Large intestine (tissue), 3 donors: ENCODE data around the gene KCNJ5. TPM values are rescaled to one million over a fixed set of nuclear protein-coding genes. Genes with fewer than 3 reads are reported as not detected.

ENCODE experiments used
- DNase-seq, 2 donors: peaks; one replicate each; pipeline versions ENCODE4 v3.0.0 to v3.0.0-alpha.2; 2013
- H3K27ac ChIP-seq: one replicate; pipeline ENCODE4 v1.5.1; 2013; ENCODE audit warnings: low read length
- H3K27me3 ChIP-seq: 2 replicates; pipeline ENCODE4 v1.6.1; 2013; ENCODE audit warnings: low read length; ENCODE audit not compliant: control insufficient read depth, insufficient read depth
- H3K36me3 ChIP-seq: 2 replicates; pipeline ENCODE4 v1.6.1; 2013; ENCODE audit warnings: low read length; ENCODE audit not compliant: control insufficient read depth, insufficient read depth
- H3K4me1 ChIP-seq: one replicate; pipeline ENCODE4 v1.6.1; 2013; ENCODE audit warnings: low read length; ENCODE audit not compliant: control insufficient read depth, insufficient read depth
- H3K4me3 ChIP-seq: one replicate; pipeline ENCODE4 v1.5.1; 2013; ENCODE audit warnings: low read length
- H3K9me3 ChIP-seq: one replicate; pipeline ENCODE4 v1.6.1; 2013; ENCODE audit warnings: mild to moderate bottlenecking, low read depth, low read length, moderate library complexity; ENCODE audit not compliant: control insufficient read depth
- WGBS: methylation state at CpG from one replicate; pipeline ENCODE4 v1.1.5; 2013; ENCODE audit warnings: low lambda C conversion rate; ENCODE audit not compliant: insufficient coverage; 5-methylcytosine and 5-hydroxymethylcytosine counted together
- polyA plus RNA-seq: library from polyadenylated mRNA; unstranded; fragments of 120-200 nt; gene quantifications from one replicate; pipeline ENCODE4 v1.2.1, GENCODE V29; 2013

KCNJ5 gene
- polyA plus RNA-seq, 1 donor, result 2.6 TPM

DNA sequence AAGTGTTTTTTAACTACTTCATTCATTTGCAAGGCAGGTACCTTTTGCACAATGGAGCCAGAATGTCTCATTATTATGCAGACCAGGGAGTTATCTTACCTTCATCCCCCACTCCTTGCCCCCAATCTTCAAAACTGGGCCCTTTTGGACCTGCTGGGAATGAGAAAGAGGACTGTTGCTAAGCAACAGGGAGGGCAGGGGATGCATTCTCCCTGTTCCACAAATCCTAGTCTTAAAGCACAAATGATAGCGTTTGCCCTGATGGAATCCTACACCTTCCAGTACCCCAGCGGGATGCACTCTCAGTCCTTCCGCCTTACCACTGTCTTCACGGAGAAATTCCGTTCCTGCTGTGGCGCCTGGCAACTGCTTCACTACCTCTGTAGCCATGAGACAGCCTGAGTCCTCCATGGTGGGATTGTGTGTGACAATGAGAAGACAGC, 20.0 kb upstream of the KCNJ5 start:
- H3K27ac ChIP-seq, result no peak overlapping the region
- H3K36me3 ChIP-seq, result no peaks in the 10 kb centered on the region
- no peaks in the 10 kb centered on the region for H3K4me1 ChIP-seq
- H3K4me3 ChIP-seq, result no peak overlapping the region
- no peaks in the 10 kb centered on the region for H3K9me3 ChIP-seq
- peaks cover 16% of the 10 kb centered on the region for H3K27me3 ChIP-seq
- no peak for DNase-seq
- WGBS, result no CpG with 5 or more reads among the region's 6 CpGs

GRCh38 chr11:128872094-128872493, 19.1 kb upstream of the KCNJ5 start:
- H3K4me1 ChIP-seq, result no peaks in the 10 kb centered on the region
- H3K27me3 ChIP-seq, result peaks cover 16% of the 10 kb centered on the region
- 71% methylated on average over 1 of the region's 6 CpGs for WGBS
- H3K36me3 ChIP-seq, result no peaks in the 10 kb centered on the region
- no peak overlapping the region for H3K27ac ChIP-seq
- no peak overlapping the region for H3K4me3 ChIP-seq
- no peaks in the 10 kb centered on the region for H3K9me3 ChIP-seq
- no peak for DNase-seq

DNA sequence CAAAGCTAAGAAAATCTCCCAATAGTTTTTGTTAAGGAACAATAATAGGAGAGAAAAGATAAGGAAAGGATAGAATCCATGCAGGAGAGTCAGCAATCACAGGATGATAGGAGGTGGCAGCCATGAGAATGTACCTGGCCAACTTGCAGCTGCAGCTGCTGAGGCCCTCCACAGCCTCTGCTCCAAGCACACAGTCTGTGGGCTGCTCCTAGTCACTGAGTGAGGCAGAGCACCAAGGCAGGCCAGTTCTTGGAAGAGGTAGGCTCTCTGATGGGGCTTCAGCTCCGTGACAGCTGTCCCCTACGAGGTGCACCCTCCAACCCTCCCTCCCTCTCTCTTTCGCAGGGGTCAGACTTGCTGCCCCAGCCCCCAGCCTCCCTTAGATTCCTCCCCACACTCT, 18.6 kb upstream of the KCNJ5 start:
- no peak overlapping the region for H3K4me3 ChIP-seq
- peaks cover 18% of the 10 kb centered on the region for H3K27me3 ChIP-seq
- H3K4me1 ChIP-seq, result no peaks in the 10 kb centered on the region
- no peak for DNase-seq
- H3K36me3 ChIP-seq, result no peaks in the 10 kb centered on the region
- H3K9me3 ChIP-seq, result no peaks in the 10 kb centered on the region
- H3K27ac ChIP-seq, result no peak overlapping the region
- WGBS, result 63% methylated on average over 1 of the region's 3 CpGs

DNA sequence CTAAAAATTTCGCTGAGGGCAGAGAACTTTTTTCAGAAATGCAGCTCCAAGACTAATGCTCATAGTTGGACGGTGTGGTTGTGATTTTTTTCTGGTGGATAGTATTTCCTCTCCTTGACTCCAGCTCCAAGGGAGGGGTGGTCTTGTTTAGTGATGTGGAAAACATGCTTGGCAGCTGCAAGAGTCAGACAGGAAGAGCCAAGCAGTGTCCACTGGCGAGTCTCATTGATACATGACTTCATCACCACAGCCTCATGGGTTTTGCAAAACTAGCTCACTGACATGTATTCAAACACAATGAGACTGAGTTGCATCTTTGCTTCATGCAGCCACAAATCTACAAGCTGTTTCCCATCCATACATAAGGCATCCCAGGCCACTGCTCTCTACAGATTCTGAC, 16.7 kb upstream of the KCNJ5 start:
- no peak for DNase-seq
- Histone ChIP-seq H3K4me3 (no peak overlapping the region), H3K36me3 (no peaks in the 10 kb centered on the region), H3K4me1 (no peaks in the 10 kb centered on the region), H3K27ac (no peak overlapping the region), H3K27me3 (peaks cover 24% of the 10 kb centered on the region), H3K9me3 (no peaks in the 10 kb centered on the region)
- WGBS, result no CpG with 5 or more reads among the region's 3 CpGs

DNA sequence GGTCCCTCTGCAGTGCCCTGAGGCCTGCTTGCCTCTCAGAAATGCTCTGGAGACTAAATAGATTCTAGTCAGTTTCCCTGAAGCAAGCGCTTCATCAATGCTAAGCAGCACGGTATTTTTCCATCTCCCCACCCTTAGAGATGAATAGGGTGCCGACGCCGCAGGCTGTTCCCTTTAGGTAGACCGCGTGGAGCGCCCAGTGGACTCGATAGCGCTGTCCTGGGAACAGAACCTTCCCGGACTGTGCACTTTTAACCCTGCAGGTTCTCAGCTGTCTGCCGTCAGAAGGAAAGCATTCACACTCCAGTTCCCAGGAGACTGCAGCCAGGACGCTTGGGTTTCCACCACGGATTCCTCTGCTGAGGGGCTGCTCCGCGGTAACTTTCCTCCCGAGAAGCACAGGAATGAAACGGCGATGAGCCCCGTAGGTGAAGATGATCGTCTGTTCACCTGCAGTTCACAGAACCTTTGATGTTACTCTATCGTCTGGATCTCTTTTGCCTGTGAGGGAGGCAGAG, 15.0 kb upstream of the KCNJ5 start:
- Histone ChIP-seq H3K4me1 (no peaks in the 10 kb centered on the region), H3K36me3 (no peaks in the 10 kb centered on the region), H3K27ac (no peak overlapping the region), H3K9me3 (no peaks in the 10 kb centered on the region), H3K27me3 (peaks cover 26% of the 10 kb centered on the region), H3K4me3 (no peak overlapping the region)
- DNase-seq, result no peak
- no CpG with 5 or more reads among the region's 22 CpGs for WGBS

DNA sequence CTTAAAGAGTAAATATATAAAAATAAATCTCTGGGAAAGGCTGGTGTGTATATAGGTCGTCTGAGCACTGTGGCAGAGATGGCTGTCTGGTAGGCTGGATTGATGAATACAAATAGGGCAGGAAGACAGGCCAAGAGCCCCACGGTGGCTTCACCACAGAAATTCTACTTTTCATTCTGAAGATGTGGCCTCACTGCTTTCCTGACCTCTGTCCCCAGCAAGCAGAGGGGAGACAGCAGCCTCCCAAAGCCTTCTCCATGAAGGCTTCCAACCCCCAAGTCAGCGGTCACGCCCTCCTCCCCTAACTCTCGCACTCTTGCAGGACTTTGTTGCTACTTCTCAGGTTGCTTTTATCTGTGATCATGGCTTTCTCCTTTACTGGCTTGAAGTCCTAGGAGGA, 13.4 kb upstream of the KCNJ5 start:
- no peak for DNase-seq
- Histone ChIP-seq H3K27ac (no peak overlapping the region), H3K36me3 (no peaks in the 10 kb centered on the region), H3K9me3 (no peaks in the 10 kb centered on the region), H3K4me3 (no peak overlapping the region), H3K27me3 (peaks cover 28% of the 10 kb centered on the region), H3K4me1 (no peaks in the 10 kb centered on the region)
- no CpG with 5 or more reads among the region's 5 CpGs for WGBS

DNA sequence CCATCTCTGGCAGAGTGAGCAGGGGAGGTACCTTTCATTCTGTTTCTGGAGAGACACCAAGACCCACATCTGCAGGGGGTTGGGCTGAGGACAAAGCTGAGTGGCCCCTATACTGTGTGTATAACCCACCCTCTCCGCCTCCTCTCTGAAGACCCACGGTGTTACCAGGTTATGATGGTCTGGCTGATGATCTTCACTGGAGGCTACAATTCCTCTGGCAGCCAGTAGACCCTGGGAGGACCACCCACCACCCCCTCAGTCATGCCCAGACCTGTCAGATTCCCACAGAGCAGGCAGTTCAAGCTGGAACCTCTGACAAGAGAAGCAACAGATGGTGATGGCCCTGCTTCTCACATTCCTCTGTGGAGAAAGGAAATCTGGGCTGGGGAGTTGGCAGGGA, 12.7 kb upstream of the KCNJ5 start:
- WGBS, result no CpG with 5 or more reads among the region's 2 CpGs
- no peaks in the 10 kb centered on the region for H3K36me3 ChIP-seq
- H3K27me3 ChIP-seq, result peaks cover 26% of the 10 kb centered on the region
- H3K27ac ChIP-seq, result no peak overlapping the region
- no peak for DNase-seq
- no peak overlapping the region for H3K4me3 ChIP-seq
- H3K4me1 ChIP-seq, result no peaks in the 10 kb centered on the region
- no peaks in the 10 kb centered on the region for H3K9me3 ChIP-seq

DNA sequence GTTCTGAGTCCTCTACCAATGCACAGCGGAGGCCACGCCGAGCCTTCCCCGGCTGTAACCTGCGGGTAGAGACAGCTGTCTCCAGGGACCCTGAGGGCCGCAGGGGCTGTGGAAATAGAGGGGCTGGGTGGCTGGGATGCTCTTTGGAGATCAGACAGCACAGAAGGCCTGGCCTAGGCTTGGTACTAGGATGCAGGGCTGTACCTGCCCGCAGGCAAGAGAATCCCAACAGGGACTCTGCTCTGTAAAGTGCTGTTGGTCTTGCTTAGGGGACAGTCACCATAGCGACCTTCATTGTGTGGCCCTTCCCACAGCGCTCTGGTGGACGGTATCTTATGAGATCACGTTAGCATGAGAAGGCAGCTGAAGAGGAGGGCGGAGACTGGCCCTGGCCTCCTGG, 11.3 kb upstream of the KCNJ5 start:
- no CpG with 5 or more reads among the region's 12 CpGs for WGBS
- Histone ChIP-seq H3K27ac (no peak overlapping the region), H3K9me3 (no peaks in the 10 kb centered on the region)

DNA sequence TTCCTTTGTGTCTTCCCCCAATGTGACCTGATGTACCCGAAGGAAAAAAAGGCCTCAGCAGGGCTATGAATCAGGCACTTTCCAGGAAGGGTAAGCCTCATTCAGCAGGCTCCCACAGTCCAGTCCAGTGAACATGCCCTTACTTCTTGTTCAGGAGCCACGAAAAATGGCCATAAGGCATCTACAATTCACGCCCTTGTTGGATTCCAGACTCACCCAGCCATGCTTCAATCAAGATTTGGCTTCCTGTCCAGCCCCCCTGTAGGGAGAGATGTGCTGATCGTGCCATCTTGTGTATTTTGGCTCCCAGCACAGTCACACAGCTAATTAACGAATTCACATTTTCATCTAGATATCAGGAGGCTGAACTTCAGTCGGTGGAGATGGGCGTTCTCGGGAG, 9.9 kb upstream of the KCNJ5 start:
- Histone ChIP-seq H3K4me1 (no peaks in the 10 kb centered on the region), H3K27me3 (peaks cover 28% of the 10 kb centered on the region), H3K9me3 (no peaks in the 10 kb centered on the region), H3K36me3 (no peaks in the 10 kb centered on the region), H3K27ac (no peak overlapping the region), H3K4me3 (no peak overlapping the region)
- no CpG with 5 or more reads among the region's 8 CpGs for WGBS
- DNase-seq, result no peak

More for the DNA sequence above, 11.3 kb upstream of the KCNJ5 start:
- Histone ChIP-seq H3K27me3 (peaks cover 29% of the 10 kb centered on the region), H3K4me3 (no peak overlapping the region), H3K4me1 (no peaks in the 10 kb centered on the region), H3K36me3 (no peaks in the 10 kb centered on the region)
- DNase-seq, result no peak

GRCh38 chr11:128882451-128882850, 8.7 kb upstream of the KCNJ5 start:
- Histone ChIP-seq H3K27me3 (peaks cover 30% of the 10 kb centered on the region), H3K4me3 (no peak overlapping the region), H3K27ac (no peak overlapping the region), H3K36me3 (no peaks in the 10 kb centered on the region), H3K4me1 (no peaks in the 10 kb centered on the region), H3K9me3 (no peaks in the 10 kb centered on the region)
- 96% methylated on average over 2 of the region's 5 CpGs for WGBS
- DNase-seq, result no peak

GRCh38 chr11:128884054-128884453, 7.1 kb upstream of the KCNJ5 start:
- Histone ChIP-seq H3K27ac (no peak overlapping the region), H3K27me3 (peaks cover 38% of the 10 kb centered on the region), H3K4me1 (no peaks in the 10 kb centered on the region), H3K36me3 (no peaks in the 10 kb centered on the region), H3K9me3 (no peaks in the 10 kb centered on the region), H3K4me3 (no peak overlapping the region)
- DNase-seq, result no peak
- WGBS, result no CpG with 5 or more reads among the region's 4 CpGs
